Fibroblast of villous mesenchyme (primary cell): Measurements from ENCODE around the gene NEFH. TPM values are rescaled to one million over a fixed set of nuclear protein-coding genes. Genes with fewer than 3 reads are reported as not detected.

Experiments used
- DNase-seq: peaks from one replicate; pipeline ENCODE4 v3.0.0-alpha.2; 2010; ENCODE audit warnings: low read depth
- H3K4me3 ChIP-seq: 2 replicates; pipeline ENCODE4 v1.5.1; 2011; ENCODE audit warnings: low read depth, mild to moderate bottlenecking, low read length
- CTCF ChIP-seq: IDR thresholded peaks from 2 replicates; pipeline ENCODE4 v1.5.1; 2012; ENCODE audit warnings: low read depth, mild to moderate bottlenecking, low read length; ENCODE audit not compliant: insufficient read depth
- total RNA-seq: library from RNA; depleted of rRNA; stranded (reverse); fragments of >200 nt; gene quantifications from 2 replicates; pipeline ENCODE4 v1.2.3, GENCODE V29; 2012

NEFH gene
- total RNA-seq, 1 donor = under 0.01 TPM

DNA sequence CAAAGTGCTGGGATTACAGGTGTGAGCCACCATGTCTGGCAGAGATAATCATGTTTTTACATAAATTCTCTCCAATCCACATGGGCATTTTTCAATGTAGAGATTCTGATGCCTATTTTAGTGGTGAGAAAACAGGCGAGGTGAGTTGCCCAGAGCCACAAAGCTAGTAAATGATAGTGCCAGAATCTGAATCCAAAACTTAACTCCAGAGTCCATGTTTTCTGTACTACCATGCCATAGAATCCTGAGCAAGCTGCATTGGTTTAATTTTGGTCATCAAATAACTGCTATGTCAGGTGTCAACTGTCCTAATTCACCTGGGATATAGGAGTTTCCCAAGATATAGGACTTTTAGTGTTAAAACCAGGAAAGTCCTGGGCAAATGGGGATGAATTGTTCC, 13.6 kb downstream of the NEFH start:
- DNase-seq = no peak
- TF ChIP-seq CTCF = no peak
- no peak overlapping the region for H3K4me3 ChIP-seq

DNA sequence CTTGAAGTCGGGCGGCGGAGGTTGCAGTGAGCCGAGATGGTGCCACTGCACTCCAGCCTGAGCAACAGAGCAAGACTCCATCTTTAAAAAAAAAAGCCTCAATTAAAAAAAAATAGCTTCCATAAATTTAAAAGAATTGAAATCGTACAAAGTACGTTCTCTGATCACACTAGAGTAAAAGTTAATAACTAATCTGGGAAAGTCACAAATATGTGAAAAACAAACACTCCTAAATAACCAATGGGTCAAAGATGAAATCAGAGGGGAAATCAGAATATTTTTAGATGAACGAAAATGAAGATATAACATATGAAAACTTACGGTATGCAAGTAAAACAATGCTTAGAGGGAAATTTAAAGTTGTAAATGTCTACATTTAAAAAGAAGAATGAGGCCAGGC, 19.8 kb downstream of the NEFH start:
- TF ChIP-seq CTCF = no peak
- DNase-seq = no peak
- no peak overlapping the region for H3K4me3 ChIP-seq

DNA sequence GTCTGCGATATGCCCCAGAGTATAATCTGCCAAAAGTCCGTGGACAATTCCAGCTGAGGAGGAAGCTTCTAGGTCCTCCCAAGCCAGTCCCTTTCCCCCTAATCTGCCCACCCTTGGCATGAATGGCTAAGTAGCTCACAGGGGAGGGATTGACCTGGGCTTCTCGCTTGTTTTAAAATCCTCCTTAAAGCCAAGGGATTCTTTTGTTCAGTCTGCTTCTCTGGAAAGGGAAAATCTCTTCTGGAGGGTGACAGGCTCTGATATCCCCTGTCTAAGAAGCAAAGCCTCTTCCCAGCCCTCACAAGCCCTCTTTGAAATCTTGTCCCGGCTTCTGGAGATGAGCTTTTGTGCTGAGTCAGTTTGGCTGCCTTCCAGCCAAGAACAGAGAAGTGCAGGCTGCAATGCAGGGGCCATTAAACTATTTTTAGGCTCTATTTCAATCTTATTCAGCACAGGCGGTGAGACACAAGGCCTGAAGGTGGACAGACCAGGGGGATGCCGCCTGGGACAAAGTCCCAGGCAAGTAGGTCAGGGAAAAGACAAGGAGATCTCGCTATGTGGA, 23.9 kb downstream of the NEFH start:
- peak; percentile 88 for DNase-seq
- no peak for TF ChIP-seq CTCF
- H3K4me3 ChIP-seq = no peak overlapping the region

- TF ChIP-seq CTCF = no peak
- DNase-seq = no peak
- H3K4me3 ChIP-seq = no peak overlapping the region
These were observed 29.3 kb downstream of the NEFH start for GRCh38 chr22:29509298-29509697.

GRCh38 chr22:29509815-29510214, 29.8 kb downstream of the NEFH start:
- TF ChIP-seq CTCF = no peak
- no peak overlapping the region for H3K4me3 ChIP-seq
- DNase-seq = no peak

- H3K4me3 ChIP-seq = no peak overlapping the region
- DNase-seq = no peak
- no peak for TF ChIP-seq CTCF
These were observed 30.5 kb downstream of the NEFH start for GRCh38 chr22:29510542-29510941.
